ENCODE data around the gene INTS1.

INTS1 gene

GRCh38 chr7:1480670-1481069, 23.5 kb downstream of the INTS1 start:
- H3K27me3 ChIP-seq (ENCODE audit: insufficient read depth, low read length) = no peaks in the 10 kb centered on the region
- no peak overlapping the region for H3K27ac ChIP-seq (ENCODE audit: low read depth, low read length, poor library complexity, severe bottlenecking)
- H3K36me3 ChIP-seq (ENCODE audit: insufficient read depth, low read length) = peaks cover 86% of the 10 kb centered on the region
- TF ChIP-seq, protein P1, sequence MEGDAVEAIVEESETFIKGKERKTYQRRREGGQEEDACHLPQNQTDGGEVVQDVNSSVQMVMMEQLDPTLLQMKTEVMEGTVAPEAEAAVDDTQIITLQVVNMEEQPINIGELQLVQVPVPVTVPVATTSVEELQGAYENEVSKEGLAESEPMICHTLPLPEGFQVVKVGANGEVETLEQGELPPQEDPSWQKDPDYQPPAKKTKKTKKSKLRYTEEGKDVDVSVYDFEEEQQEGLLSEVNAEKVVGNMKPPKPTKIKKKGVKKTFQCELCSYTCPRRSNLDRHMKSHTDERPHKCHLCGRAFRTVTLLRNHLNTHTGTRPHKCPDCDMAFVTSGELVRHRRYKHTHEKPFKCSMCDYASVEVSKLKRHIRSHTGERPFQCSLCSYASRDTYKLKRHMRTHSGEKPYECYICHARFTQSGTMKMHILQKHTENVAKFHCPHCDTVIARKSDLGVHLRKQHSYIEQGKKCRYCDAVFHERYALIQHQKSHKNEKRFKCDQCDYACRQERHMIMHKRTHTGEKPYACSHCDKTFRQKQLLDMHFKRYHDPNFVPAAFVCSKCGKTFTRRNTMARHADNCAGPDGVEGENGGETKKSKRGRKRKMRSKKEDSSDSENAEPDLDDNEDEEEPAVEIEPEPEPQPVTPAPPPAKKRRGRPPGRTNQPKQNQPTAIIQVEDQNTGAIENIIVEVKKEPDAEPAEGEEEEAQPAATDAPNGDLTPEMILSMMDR (IDR thresholded peaks at IDR 0.05; ENCODE audit: low read length) = no peak
- no peak for TF ChIP-seq EZH2 (IDR thresholded peaks at IDR 0.05; ENCODE audit: borderline replicate concordance, low read length)
- no peak overlapping the region for H3K4me2 ChIP-seq (ENCODE audit: low read length)
- H3K79me2 ChIP-seq (ENCODE audit: insufficient read depth, low read length) = no peaks in the 10 kb centered on the region
- H4K20me1 ChIP-seq (ENCODE audit: insufficient read depth, low read length) = no peaks in the 10 kb centered on the region
- no peak overlapping the region for H2AFZ ChIP-seq (ENCODE audit: low read length)
- H3K4me1 ChIP-seq (ENCODE audit: insufficient read depth, low read length, severe bottlenecking) = no peaks in the 10 kb centered on the region
- no peaks in the 10 kb centered on the region for H3K9me2 ChIP-seq (ENCODE audit: low read depth, low read length)
- H3K4me3 ChIP-seq (ENCODE audit: low read depth, low read length, poor library complexity, severe bottlenecking) = no peak overlapping the region
- H3K9ac ChIP-seq (ENCODE audit: low read length) = no peak overlapping the region
- no peaks in the 10 kb centered on the region for H3F3A ChIP-seq (ENCODE audit: insufficient read depth, low read length)
- no peaks in the 10 kb centered on the region for H3K9me3 ChIP-seq (ENCODE audit: low read length)

GRCh38 chr7:1479287-1479686, 24.9 kb downstream of the INTS1 start:
- no peak overlapping the region for H3K9ac ChIP-seq (ENCODE audit: low read length)
- no peaks in the 10 kb centered on the region for H3K27me3 ChIP-seq (ENCODE audit: insufficient read depth, low read length)
- no peaks in the 10 kb centered on the region for H3K79me2 ChIP-seq (ENCODE audit: insufficient read depth, low read length)
- no peaks in the 10 kb centered on the region for H3K9me2 ChIP-seq (ENCODE audit: low read depth, low read length)
- H3K4me2 ChIP-seq (ENCODE audit: low read length) = no peak overlapping the region
- TF ChIP-seq EZH2 (IDR thresholded peaks at IDR 0.05; ENCODE audit: borderline replicate concordance, low read length) = no peak
- TF ChIP-seq, protein P1 (IDR thresholded peaks at IDR 0.05; ENCODE audit: low read length) = no peak
- no peaks in the 10 kb centered on the region for H4K20me1 ChIP-seq (ENCODE audit: insufficient read depth, low read length)
- H3F3A ChIP-seq (ENCODE audit: insufficient read depth, low read length) = no peaks in the 10 kb centered on the region
- no peak overlapping the region for H3K27ac ChIP-seq (ENCODE audit: low read depth, low read length, poor library complexity, severe bottlenecking)
- H2AFZ ChIP-seq (ENCODE audit: low read length) = no peak overlapping the region
- no peaks in the 10 kb centered on the region for H3K9me3 ChIP-seq (ENCODE audit: low read length)
- no peaks in the 10 kb centered on the region for H3K4me1 ChIP-seq (ENCODE audit: insufficient read depth, low read length, severe bottlenecking)
- H3K36me3 ChIP-seq (ENCODE audit: insufficient read depth, low read length) = peaks cover 78% of the 10 kb centered on the region
- H3K4me3 ChIP-seq (ENCODE audit: low read depth, low read length, poor library complexity, severe bottlenecking) = no peak overlapping the region

- H3K27ac ChIP-seq (ENCODE audit: low read depth, low read length, poor library complexity, severe bottlenecking) = no peak overlapping the region
- no peaks in the 10 kb centered on the region for H4K20me1 ChIP-seq (ENCODE audit: insufficient read depth, low read length)
- no peak for TF ChIP-seq EZH2 (IDR thresholded peaks at IDR 0.05; ENCODE audit: borderline replicate concordance, low read length)
- TF ChIP-seq, protein P1 (IDR thresholded peaks at IDR 0.05; ENCODE audit: low read length) = no peak
- no peak overlapping the region for H3K4me3 ChIP-seq (ENCODE audit: low read depth, low read length, poor library complexity, severe bottlenecking)
- no peaks in the 10 kb centered on the region for H3K79me2 ChIP-seq (ENCODE audit: insufficient read depth, low read length)
- H3K4me1 ChIP-seq (ENCODE audit: insufficient read depth, low read length, severe bottlenecking) = peaks cover 3% of the 10 kb centered on the region
- no peaks in the 10 kb centered on the region for H3K9me2 ChIP-seq (ENCODE audit: low read depth, low read length)
- H3K36me3 ChIP-seq (ENCODE audit: insufficient read depth, low read length) = peaks cover 75% of the 10 kb centered on the region
- no peaks in the 10 kb centered on the region for H3K9me3 ChIP-seq (ENCODE audit: low read length)
- H2AFZ ChIP-seq (ENCODE audit: low read length) = no peak overlapping the region
- H3K4me2 ChIP-seq (ENCODE audit: low read length) = no peak overlapping the region
- no peaks in the 10 kb centered on the region for H3F3A ChIP-seq (ENCODE audit: insufficient read depth, low read length)
- H3K9ac ChIP-seq (ENCODE audit: low read length) = no peak overlapping the region
- H3K27me3 ChIP-seq (ENCODE audit: insufficient read depth, low read length) = no peaks in the 10 kb centered on the region
Measured at GRCh38 chr7:1478480-1478879, 25.7 kb downstream of the INTS1 start.

Data from OCI-LY1 (cell line).